GM18909 (cell line): ENCODE results near the gene EIF4B.

Source experiments
- ATAC-seq: cut with Tn5 transposase; IDR thresholded peaks from one replicate; pipeline ENCODE4 v1.9.1; 2021; ENCODE audit warnings: mild to moderate bottlenecking; ENCODE audit not compliant: unreplicated experiment, poor library complexity

Gene EIF4B

DNA sequence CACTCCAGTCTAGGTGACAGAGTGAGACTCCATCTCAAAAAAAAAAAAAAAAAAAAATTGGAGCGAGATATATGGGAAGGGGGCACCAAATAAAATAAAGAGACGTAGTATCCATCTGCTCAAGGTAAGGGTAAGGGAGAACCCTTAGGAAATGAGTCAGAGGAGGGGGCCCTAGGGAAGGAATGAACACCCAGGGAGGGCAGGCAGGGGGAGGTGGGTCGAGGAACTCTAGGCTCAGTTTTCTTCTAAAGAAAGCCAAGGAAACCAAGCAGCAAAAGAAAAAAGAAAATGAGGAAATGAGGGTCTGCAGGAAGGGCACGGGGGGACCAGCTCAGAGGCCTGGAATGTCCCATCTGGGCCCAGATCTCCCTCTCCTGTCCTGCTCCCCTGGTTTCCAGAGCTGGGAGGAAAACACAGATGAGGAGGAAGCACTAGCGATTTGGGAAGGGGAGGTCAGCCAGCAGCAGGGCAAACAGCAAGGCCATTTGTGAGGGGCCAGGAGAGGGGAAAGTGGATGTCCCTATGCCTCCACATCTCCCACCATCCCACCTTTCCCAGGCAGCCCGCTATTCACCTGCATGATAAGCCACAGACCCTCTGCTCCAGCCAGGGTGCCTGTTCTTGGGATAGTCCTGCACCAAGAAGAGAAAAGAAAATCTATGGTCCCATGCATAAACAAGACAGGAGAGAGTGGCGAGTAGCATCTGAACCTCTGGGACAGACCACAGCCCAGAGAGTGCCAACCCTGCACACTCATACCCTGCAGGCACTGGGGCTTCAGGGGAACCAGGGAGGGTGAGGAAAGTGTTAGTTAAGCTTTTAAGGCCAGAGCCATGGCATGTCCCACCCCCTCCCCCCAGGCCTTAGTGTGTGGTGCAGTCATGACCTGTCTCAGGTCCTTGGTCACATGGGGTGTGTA lies 61.1 kb downstream of the EIF4B start:
- no peak for ATAC-seq

- no peak for ATAC-seq
Observed at GRCh38 chr12:53067993-53068770, 61.9 kb downstream of the EIF4B start.

GRCh38 chr12:53068811-53069585 lies 62.7 kb downstream of the EIF4B start:
- ATAC-seq = no peak

GRCh38 chr12:53069621-53070410 lies 63.6 kb downstream of the EIF4B start:
- ATAC-seq = no peak

DNA sequence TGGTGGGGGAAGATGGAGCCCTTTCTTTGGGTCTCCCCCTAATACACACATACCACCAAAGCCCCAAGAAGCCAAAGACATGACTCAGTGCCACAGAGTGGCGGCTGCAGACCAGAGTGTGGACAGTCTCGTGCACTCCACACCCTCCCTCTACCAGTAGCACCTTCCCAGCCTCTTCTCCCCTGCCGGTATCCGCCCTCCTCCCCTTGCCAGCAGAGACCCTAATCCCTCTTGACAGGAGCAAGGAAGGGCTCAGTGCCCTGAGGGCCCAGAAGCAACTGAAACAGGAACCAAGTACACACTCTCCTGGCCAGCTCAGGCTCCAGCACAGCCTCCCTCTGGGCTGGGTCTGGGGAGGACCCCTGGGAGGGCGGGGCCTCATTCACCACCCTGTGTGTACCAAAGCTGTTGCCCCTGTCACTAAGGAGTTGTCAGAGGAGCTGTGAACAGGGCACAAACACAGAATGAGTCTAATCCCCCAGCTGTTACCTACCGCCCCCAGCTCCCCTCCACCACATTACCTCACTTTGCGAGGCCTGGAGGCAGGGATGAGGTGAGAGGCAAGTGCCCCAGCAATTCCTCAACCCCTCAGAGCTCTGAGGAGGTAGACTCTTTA lies 64.7 kb downstream of the EIF4B start:
- no peak for ATAC-seq

- ATAC-seq = no peak
Observed at GRCh38 chr12:53071591-53072551, 65.6 kb downstream of the EIF4B start.

DNA sequence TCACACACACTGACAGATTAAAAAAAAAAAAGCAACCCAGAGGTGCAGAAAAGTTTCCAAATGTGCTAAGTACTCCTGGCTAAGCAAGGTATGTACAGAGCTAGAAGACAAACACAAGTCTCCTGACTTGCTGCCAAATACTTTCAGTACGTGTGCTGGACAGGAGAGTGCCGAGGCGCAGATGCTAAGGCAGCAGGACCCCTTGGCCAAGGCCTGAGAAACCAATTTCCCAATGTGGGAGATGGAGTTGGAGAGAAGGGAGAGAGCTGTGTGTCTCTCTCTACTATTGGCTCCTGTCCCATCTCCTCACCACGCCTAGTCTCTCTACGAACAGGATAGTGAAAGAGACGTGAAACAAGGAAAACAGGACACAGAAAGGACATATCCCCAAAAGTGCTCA lies 67.6 kb downstream of the EIF4B start:
- no peak for ATAC-seq

DNA sequence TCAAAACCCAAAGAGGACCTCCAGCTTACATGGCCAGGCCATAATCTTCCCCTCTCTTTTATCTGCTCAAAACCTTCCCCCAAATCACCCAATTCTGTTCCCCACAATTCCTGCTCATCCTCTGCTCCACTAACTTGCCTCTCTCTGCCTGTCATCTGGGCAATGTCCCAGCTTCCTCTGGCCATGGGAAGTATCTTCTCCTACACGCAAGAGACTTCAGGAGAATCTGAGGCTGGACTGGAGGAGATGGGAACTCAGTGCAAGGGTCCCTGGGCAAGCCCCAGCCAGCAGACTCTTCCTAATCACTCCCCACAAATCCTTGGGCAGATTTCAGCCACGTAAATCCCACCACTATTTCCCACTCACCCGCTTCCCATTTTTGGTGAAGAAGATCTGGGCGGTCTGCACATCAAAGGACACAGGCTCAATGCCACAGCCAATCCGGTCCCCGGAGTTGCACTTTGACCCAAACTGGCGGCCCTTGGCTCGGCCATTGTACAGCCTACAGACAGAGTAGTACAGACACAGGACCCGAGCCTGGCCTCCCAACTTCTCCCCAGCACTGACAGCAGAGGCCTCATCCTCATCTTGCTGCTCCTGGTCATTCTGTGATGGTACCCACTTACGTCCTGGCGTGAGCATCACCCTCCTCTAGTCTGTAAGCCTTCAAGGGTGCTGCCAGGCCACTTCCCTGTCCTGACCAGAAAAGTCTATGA lies 68.2 kb downstream of the EIF4B start:
- ATAC-seq = no peak

DNA sequence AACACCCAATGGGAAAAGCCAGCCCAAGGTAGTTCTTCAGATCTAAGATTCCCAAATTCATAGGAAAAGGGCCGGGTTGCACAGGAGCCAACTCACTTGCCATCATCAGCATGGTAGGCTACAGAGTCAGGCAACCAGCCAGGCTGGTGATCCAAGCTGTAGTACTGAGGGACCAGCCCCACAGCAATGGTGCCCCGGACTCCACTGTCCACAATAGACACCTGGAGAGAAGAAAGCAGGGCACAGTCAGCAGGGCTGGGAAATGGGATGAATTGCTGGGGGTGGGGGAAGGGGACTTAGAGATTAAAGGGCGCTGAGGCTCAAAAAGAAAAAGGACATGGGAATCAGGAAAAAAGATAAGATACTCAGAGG lies 68.7 kb downstream of the EIF4B start:
- no peak for ATAC-seq

GRCh38 chr12:53076461-53076860 lies 70.2 kb downstream of the EIF4B start:
- no peak for ATAC-seq

DNA sequence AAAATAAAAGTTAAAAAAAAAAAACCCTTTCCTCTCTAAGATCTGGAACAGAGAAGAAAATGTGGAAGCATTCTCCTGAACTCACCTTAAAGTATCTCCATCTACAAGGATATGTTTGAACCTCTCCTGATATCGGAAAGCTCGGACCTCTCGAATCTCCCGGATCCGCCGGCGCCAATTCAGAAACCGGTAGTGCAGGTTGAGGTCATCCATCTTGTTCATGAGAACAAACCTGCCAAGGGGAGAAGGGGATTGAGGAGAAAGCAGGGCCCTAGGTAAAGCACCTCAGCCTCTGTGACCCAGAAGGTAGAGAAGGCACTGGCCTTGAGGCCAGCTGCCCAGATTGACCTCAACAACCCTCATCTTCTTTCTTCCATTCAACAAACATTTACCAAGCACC lies 70.8 kb downstream of the EIF4B start:
- ATAC-seq = no peak

DNA sequence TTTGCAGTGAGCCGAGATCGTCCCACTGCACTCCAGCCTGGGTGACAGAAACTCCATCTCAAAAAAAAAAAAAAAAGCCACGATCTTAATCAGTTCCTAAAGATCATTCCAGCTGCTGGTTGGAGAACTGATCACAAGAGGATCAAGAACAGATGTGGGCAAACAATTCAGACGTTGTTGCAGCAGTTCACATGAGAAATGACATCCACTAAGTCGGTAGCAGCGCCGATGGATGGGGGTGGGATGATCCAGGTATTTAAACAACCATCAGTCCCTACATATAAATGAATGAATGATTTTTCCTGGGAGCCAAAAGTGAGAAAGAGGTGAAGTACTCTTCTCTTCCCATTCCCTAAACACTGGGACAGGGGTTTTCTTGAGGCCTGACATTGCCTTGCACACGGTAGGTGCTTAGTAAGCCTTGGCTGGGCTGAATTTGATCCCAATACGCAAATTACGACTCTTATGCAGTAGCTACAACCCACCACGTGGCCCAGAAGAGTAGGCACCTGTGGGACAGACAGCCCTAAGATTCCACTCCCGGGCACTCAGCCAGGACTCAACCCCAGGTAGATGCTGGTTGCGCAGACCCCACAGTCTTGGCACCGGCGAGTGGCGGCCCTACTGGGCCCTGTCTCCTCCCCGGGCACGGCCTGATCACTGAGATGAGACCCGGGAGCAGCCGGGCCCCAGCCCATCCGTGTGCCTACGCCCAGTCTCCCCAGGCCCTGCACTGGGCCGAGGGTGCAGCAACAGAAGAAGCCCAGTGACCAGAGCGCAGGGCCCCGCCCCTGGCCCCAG lies 72.4 kb downstream of the EIF4B start:
- ATAC-seq = peak; percentile 21

DNA sequence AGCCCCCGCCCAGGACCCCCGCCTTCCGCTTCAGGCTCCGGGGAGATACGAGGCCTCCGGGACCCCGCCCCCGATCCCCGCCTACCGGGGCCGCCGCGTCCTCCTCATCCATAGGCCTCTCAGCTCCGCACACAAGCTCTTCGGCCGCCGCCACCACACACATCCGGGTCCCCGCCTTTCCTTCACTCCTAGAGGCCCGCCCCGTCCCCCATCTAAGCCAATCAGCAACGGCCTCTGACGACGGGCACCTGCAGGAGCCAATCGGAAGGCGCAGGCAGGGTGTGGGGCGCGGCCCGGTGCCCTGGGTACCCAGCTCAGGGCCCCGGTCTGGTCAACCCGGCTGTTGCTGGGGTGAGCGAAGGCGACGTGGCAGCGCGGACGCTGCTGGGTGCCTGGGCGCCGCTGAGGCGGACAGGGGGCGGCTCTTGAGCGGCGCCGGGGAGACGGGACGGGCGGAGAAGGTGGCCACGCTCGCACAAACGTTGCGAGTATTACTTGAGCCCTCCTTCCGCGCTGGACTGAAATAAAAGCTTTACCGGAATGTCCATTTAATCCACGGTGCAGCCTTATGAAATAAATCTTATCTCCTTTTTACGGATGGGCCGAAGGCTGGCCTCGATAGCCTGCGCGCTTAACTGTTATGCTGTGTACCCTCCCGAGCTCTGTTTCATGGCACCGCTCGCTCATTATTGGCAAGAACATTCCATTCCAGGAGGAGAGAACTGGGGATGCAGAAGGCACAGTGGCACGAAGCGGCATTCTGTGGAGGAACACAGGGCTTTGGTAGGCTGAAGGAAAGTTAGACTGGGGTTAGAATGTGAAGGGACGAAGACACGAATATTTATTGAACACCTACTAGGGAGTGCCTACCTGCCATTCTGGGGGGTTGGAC lies 73.2 kb downstream of the EIF4B start, which contains the start of gene SPRYD3:
SPRYD3 (minus strand) TSS at position 165 of the 892 bp plus-strand sequence; CDS start at position 108, 57 bp downstream.
- peak; percentile 98 for ATAC-seq

DNA sequence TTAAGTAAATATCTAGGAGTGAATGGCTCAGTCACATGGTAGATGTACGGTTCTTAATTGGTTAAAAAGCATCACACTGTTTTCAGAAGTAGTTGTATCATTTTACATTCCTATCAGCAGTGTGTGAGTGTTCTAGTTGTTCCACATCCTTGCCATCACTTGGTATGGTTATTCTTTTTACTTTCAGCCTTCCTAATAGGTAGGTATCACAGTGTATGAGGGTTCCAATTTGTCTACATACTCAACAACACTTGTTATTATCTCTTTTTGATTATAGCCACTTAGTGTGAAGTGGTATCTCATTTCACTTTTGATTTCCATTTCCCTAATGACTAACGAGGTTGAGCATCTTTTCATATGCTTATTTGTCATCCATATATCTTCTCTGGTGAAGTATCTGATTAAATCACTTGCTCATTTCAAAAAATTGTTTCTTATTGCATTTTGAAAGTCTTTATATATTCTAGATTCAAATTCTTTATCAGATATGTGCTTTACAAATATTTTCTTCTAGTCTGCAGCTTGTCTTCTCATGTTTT lies 76.5 kb downstream of the EIF4B start:
- no peak for ATAC-seq

GRCh38 chr12:53086361-53086760 lies 80.1 kb downstream of the EIF4B start:
- ATAC-seq = no peak

- ATAC-seq = no peak
Observed at GRCh38 chr12:53090105-53090504, 83.8 kb downstream of the EIF4B start.
